OCI-LY7 (cell line): ENCODE data around the gene CIT. TPM values are rescaled to one million over a fixed set of nuclear protein-coding genes. Genes with fewer than 3 reads are reported as not detected.

Experiments used
- BruUV-seq: library from RNA; stranded (reverse); fragments of 400-500 nt; replicated peaks from 2 replicates; lab custom pipeline; 2021; lab: Mats Ljungman, UMichigan
- CTCF ChIA-PET: fragments of 300-600 bp; sonication (Branson Sonifier 250); formaldehyde crosslinking; loops from one replicate; lab custom pipeline; 2022; ENCODE audit warnings: antibody characterized with exemption; ENCODE audit not compliant: unreplicated experiment; lab: Charles Lee
- POLR2A ChIA-PET: fragments of 300-600 bp; sonication (Branson Sonifier 250); formaldehyde crosslinking; loops from one replicate; lab custom pipeline; 2022; ENCODE audit warnings: antibody characterized with exemption; lab: Charles Lee
- DNase-seq: peaks from one replicate; pipeline ENCODE4 v3.0.0-alpha.2; 2015; ENCODE audit warnings: low spot score
- H2AFZ ChIP-seq: fragments of 200-600 bp; sonication (generic), shearing (Covaris generic); 2 replicates; pipeline ENCODE4 v1.6.1; 2014; ENCODE audit warnings: mild to moderate bottlenecking, antibody characterized with exemption, low read length, moderate library complexity
- H3K27ac ChIP-seq: fragments of 200-600 bp; sonication (generic); 2 replicates; pipeline ENCODE4 v1.5.1; 2014; ENCODE audit warnings: mixed run types, low read depth, mild to moderate bottlenecking, moderate library complexity, low read length, inconsistent platforms; ENCODE audit not compliant: poor library complexity, severe bottlenecking
- H3K36me3 ChIP-seq: fragments of 200-600 bp; sonication (generic); 2 replicates; pipeline ENCODE4 v1.6.1; 2014; ENCODE audit warnings: mild to moderate bottlenecking, antibody characterized with exemption, low read length, moderate library complexity, mixed read lengths; ENCODE audit not compliant: insufficient read depth
- H3K4me1 ChIP-seq: fragments of 200-600 bp; sonication (generic); 2 replicates; pipeline ENCODE4 v1.5.1; 2014; ENCODE audit warnings: mild to moderate bottlenecking, low read length; ENCODE audit not compliant: insufficient read depth, poor library complexity, severe bottlenecking
- H3K4me2 ChIP-seq: fragments of 200-600 bp; sonication (generic); 2 replicates; pipeline ENCODE4 v1.6.1; 2014; ENCODE audit warnings: mild to moderate bottlenecking, low read length
- H3K4me3 ChIP-seq: fragments of 200-600 bp; sonication (generic); 2 replicates; pipeline ENCODE4 v1.5.1; 2014; ENCODE audit warnings: mild to moderate bottlenecking, low read depth, low read length; ENCODE audit not compliant: poor library complexity, severe bottlenecking
- H3K79me2 ChIP-seq: fragments of 200-600 bp; sonication (generic); 2 replicates; pipeline ENCODE4 v1.6.1; 2016; ENCODE audit warnings: low read depth, mild to moderate bottlenecking, low read length, moderate library complexity, mixed read lengths; ENCODE audit not compliant: insufficient read depth
- H3K9me2 ChIP-seq: fragments of 200-600 bp; sonication (generic); 2 replicates; pipeline ENCODE4 v1.6.1; 2016; ENCODE audit warnings: mild to moderate bottlenecking, low read length, mixed read lengths; ENCODE audit not compliant: insufficient read depth
- H3K9me3 ChIP-seq: fragments of 200-600 bp; sonication (generic); 2 replicates; pipeline ENCODE4 v1.6.1; 2014; ENCODE audit warnings: mild to moderate bottlenecking, mixed run types, low read length, mixed read lengths
- H4K20me1 ChIP-seq: fragments of 200-600 bp; sonication (generic); 2 replicates; pipeline ENCODE4 v1.6.1; 2014; ENCODE audit warnings: mild to moderate bottlenecking, antibody characterized with exemption, low read length, moderate library complexity, mixed read lengths; ENCODE audit not compliant: insufficient read depth
- EZH2phosphoT487 ChIP-seq: fragments of 200-600 bp; sonication (generic); IDR thresholded peaks from 2 replicates; pipeline ENCODE4 v1.6.1; 2018; ENCODE audit warnings: low read depth, borderline replicate concordance, mild to moderate bottlenecking, mixed run types, antibody characterized with exemption, low read length, moderate library complexity, mixed read lengths
- intact Hi-C: fragments of 100-400 bp; cut with micrococcal nuclease; formaldehyde crosslinking; loops from one replicate; pipeline ENCODE4 v1.10.0; 2022; ENCODE audit not compliant: unreplicated experiment
- total RNA-seq, 2 experiments: library from RNA; depleted of rRNA in 1 of 2; stranded (reverse); fragments of >200 nt in 1 of 2; shearing (Covaris generic) in 1 of 2; gene quantifications; 2 replicates each; pipeline ENCODE4 v1.2.3, GENCODE V29; 2014 to 2022
- TF ChIP-seq, protein P1 (sequence below): fragments of 200-600 bp; sonication (generic); conservative IDR thresholded peaks from 2 replicates; pipeline ENCODE4 v1.5.1; 2014; ENCODE audit warnings: mild to moderate bottlenecking, antibody characterized with exemption, low read length, moderate library complexity, mixed read lengths

The CIT gene
- total RNA-seq, 2 experiments from 2014 or later = 33.4 to 90.1 TPM

DNA sequence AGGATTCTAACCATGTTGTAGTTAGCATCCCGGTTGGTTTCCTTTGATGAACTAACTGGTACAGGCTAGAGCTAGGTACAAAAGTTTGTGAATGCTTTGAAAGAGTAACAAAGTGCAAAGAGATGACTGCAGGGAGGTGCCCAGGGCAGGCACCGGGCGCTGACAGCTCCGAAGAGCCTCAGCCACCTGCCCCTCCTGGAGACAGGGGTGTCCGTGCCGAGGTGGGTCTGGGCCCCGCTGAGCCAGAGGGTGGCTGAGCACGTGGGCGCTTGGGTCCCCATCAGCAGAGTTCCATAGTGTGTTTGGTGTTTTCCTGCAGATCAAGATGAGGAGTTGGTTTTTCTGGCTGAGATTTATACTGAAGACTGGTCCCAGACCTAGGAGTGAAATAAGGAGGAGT is 189.2 kb downstream of the CIT start:
- H3K4me1 ChIP-seq = peaks cover 3% of the 10 kb centered on the region
- H3K79me2 ChIP-seq = no peaks in the 10 kb centered on the region
- H3K4me2 ChIP-seq = no peak overlapping the region
- H4K20me1 ChIP-seq = no peaks in the 10 kb centered on the region
- intact Hi-C loops = no loop called here
- DNase-seq = no peak
- no peak overlapping the region for H3K27ac ChIP-seq
- ChIA-PET POLR2A (no interaction called here), CTCF (no interaction called here)
- no TSS peak for BruUV-seq
- TF ChIP-seq, protein P1, sequence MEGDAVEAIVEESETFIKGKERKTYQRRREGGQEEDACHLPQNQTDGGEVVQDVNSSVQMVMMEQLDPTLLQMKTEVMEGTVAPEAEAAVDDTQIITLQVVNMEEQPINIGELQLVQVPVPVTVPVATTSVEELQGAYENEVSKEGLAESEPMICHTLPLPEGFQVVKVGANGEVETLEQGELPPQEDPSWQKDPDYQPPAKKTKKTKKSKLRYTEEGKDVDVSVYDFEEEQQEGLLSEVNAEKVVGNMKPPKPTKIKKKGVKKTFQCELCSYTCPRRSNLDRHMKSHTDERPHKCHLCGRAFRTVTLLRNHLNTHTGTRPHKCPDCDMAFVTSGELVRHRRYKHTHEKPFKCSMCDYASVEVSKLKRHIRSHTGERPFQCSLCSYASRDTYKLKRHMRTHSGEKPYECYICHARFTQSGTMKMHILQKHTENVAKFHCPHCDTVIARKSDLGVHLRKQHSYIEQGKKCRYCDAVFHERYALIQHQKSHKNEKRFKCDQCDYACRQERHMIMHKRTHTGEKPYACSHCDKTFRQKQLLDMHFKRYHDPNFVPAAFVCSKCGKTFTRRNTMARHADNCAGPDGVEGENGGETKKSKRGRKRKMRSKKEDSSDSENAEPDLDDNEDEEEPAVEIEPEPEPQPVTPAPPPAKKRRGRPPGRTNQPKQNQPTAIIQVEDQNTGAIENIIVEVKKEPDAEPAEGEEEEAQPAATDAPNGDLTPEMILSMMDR = no peak
- no peak for TF ChIP-seq EZH2phosphoT487
- H3K36me3 ChIP-seq = peaks cover 70% of the 10 kb centered on the region
- no peaks in the 10 kb centered on the region for H3K9me2 ChIP-seq
- no peak overlapping the region for H2AFZ ChIP-seq
- no peak overlapping the region for H3K4me3 ChIP-seq
- H3K9me3 ChIP-seq = no peaks in the 10 kb centered on the region

GRCh38 chr12:119687406-119687805 is 189.7 kb downstream of the CIT start:
- TSS peak; percentile 54 for BruUV-seq
- no peaks in the 10 kb centered on the region for H3K9me2 ChIP-seq
- H3K4me3 ChIP-seq = no peak overlapping the region
- CTCF ChIA-PET = no interaction called here
- no peaks in the 10 kb centered on the region for H3K79me2 ChIP-seq
- intact Hi-C loops = no loop called here
- TF ChIP-seq, protein P1 = no peak
- TF ChIP-seq EZH2phosphoT487 = no peak
- H3K27ac ChIP-seq = no peak overlapping the region
- no peaks in the 10 kb centered on the region for H4K20me1 ChIP-seq
- H3K36me3 ChIP-seq = peaks cover 70% of the 10 kb centered on the region
- no peaks in the 10 kb centered on the region for H3K9me3 ChIP-seq
- POLR2A ChIA-PET = no interaction called here
- H3K4me1 ChIP-seq = peaks cover 8% of the 10 kb centered on the region
- no peak overlapping the region for H2AFZ ChIP-seq
- DNase-seq = no peak
- no peak overlapping the region for H3K4me2 ChIP-seq

- ChIA-PET CTCF (no interaction called here), POLR2A (no interaction called here)
- no peaks in the 10 kb centered on the region for H3K79me2 ChIP-seq
- peaks cover 71% of the 10 kb centered on the region for H3K36me3 ChIP-seq
- no peak overlapping the region for H3K27ac ChIP-seq
- H3K4me3 ChIP-seq = no peak overlapping the region
- H3K9me3 ChIP-seq = no peaks in the 10 kb centered on the region
- intact Hi-C loops = no loop called here
- H4K20me1 ChIP-seq = no peaks in the 10 kb centered on the region
- no peak overlapping the region for H2AFZ ChIP-seq
- no TSS peak for BruUV-seq
- no peak for DNase-seq
- H3K9me2 ChIP-seq = no peaks in the 10 kb centered on the region
- TF ChIP-seq, protein P1 = no peak
- no peak for TF ChIP-seq EZH2phosphoT487
- H3K4me1 ChIP-seq = peaks cover 14% of the 10 kb centered on the region
- H3K4me2 ChIP-seq = no peak overlapping the region
Measured at GRCh38 chr12:119686776-119687175, 190.3 kb downstream of the CIT start.
